ENCODE data around the gene GBP5. TPM values are rescaled to one million over a fixed set of nuclear protein-coding genes. Genes with fewer than 3 reads are reported as not detected.
A peak's percentile ranks its signal among the peaks of the same experiment; 100 is the strongest.
"Not testable (repeated sequence)": the region's sequence is repeated elsewhere in the genome, so short reads cannot be mapped to it uniquely, and the experiment has no call there.

Gene GBP5
- polyA plus RNA-seq, 3 donors from 2014 or later = 74.4 to 212 (median 90.8) TPM

DNA sequence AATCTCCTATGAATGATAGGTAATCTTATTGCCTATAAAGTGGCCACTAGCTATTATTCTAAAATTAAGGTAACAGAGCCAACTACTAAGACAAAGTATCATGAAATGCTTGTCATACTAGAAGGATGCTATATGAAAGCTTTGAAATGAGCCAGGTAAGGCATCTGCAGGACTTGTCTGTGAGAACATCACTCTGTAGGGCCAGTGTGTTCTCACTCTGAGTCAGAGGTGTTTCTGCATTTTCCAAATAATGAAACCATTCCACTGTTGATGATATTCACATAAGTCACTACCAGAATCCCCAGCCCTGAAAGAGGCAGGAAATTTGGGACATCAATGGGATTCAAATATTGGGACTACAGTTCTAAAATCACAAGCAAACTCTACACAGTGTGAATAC, 25.8 kb upstream of the GBP5 start:
- peaks cover 0 to 3% (median 1%) of the 10 kb centered on the region in 6 donors for H3K9me3 Mint-ChIP-seq
- no peak overlapping the region for H3K4me3 Mint-ChIP-seq
- peaks cover 20 to 34% of the 10 kb centered on the region in 2 donors for H3K4me1 Mint-ChIP-seq
- no peak for DNase-seq
- no peak overlapping the region for H3K27ac Mint-ChIP-seq
- H3K27me3 Mint-ChIP-seq (ENCODE audit: low read depth in 3 of 3) = peaks cover 0 to 2% (median 0%) of the 10 kb centered on the region in 3 donors
- peaks cover 3 to 9% (median 9%) of the 10 kb centered on the region in 3 donors for H3K36me3 Mint-ChIP-seq

DNA sequence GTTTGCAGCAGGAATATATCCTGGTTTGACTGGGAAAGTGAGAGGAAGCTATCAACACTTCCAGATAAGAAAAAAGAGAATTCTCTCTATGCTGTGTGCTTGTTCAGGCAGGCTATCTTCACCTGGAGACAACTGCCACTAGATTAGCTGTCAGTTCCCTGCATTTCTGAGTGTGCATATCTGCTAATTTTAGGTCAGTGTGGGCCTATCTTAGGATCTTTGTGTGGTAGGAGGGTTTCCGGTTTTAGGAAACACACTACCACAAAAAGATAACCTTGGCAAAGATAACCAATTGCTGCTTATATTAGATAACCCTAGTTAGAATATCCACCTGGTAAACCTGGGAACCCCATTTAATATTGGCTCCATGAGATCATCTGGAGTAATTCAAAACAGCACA, 22.5 kb upstream of the GBP5 start:
- Mint-ChIP-seq H3K4me3 (peak overlapping the region in 1 of 5 donors; percentile 14), H3K9me3 (peaks cover 2 to 16% (median 7%) of the 10 kb centered on the region in 6 donors), H3K36me3 (peaks cover 11 to 14% (median 12%) of the 10 kb centered on the region in 3 donors), H3K27me3 (ENCODE audit: low read depth in 3 of 3) (peaks cover 0 to 2% (median 0%) of the 10 kb centered on the region in 3 donors), H3K4me1 (peaks cover 20 to 34% of the 10 kb centered on the region in 2 donors), H3K27ac (peak overlapping the region in 1 of 6 donors; percentile 26)
- no peak for DNase-seq

DNA sequence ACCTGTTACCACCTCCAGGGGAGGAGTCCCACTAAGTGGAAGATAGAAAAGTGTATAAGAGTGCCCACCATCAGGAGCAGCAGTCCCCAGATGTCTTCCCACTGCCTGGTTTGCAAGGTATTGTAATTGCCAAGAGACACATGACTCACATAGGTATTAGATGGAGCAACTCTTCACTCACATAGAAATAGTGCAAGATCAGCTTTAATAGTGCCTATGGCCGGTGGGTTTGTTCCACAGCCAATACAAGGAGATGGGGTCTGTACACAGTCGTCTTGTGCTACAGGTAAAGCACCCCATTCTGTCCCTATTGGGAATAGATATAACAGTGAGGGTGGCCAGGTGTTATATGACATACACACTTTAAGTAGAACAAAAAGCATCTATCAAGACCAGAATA, 18.6 kb upstream of the GBP5 start:
- no peak overlapping the region for H3K27ac Mint-ChIP-seq
- DNase-seq = no peak
- H3K36me3 Mint-ChIP-seq = peaks cover 8 to 11% (median 11%) of the 10 kb centered on the region in 3 donors
- peaks cover 1 to 6% (median 2%) of the 10 kb centered on the region in 3 donors for H3K27me3 Mint-ChIP-seq (ENCODE audit: low read depth in 3 of 3)
- H3K4me1 Mint-ChIP-seq = peaks cover 38 to 64% of the 10 kb centered on the region in 2 donors
- H3K4me3 Mint-ChIP-seq = no peak overlapping the region
- peaks cover 2 to 16% (median 7%) of the 10 kb centered on the region in 6 donors for H3K9me3 Mint-ChIP-seq

DNA sequence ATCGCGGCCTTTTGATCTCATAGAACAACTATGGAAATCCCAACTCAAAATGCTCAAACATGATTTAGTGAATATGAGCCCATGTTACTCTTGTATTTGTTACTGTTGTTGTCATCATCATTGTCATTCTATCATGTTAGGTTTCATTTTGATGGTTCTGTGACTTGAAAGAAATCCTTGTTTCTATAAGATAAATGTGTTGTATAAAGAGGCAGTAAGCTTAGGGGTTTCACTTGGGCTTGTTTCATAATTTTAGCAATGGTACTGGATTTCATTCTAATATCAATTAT, 15.3 kb upstream of the GBP5 start:
- H3K27ac Mint-ChIP-seq = peak overlapping the region; percentile 84 to 97 (median 90)
- peaks cover 0 to 9% (median 5%) of the 10 kb centered on the region in 6 donors for H3K9me3 Mint-ChIP-seq
- H3K4me3 Mint-ChIP-seq = peak overlapping the region in 3 of 5 donors; percentile 71 to 77 (median 72)
- peaks cover 57 to 69% of the 10 kb centered on the region in 2 donors for H3K4me1 Mint-ChIP-seq
- H3K36me3 Mint-ChIP-seq = peaks cover 5 to 6% (median 6%) of the 10 kb centered on the region in 3 donors
- H3K27me3 Mint-ChIP-seq (ENCODE audit: low read depth in 3 of 3) = peaks cover 4 to 8% (median 6%) of the 10 kb centered on the region in 3 donors
- DNase-seq = no peak

DNA sequence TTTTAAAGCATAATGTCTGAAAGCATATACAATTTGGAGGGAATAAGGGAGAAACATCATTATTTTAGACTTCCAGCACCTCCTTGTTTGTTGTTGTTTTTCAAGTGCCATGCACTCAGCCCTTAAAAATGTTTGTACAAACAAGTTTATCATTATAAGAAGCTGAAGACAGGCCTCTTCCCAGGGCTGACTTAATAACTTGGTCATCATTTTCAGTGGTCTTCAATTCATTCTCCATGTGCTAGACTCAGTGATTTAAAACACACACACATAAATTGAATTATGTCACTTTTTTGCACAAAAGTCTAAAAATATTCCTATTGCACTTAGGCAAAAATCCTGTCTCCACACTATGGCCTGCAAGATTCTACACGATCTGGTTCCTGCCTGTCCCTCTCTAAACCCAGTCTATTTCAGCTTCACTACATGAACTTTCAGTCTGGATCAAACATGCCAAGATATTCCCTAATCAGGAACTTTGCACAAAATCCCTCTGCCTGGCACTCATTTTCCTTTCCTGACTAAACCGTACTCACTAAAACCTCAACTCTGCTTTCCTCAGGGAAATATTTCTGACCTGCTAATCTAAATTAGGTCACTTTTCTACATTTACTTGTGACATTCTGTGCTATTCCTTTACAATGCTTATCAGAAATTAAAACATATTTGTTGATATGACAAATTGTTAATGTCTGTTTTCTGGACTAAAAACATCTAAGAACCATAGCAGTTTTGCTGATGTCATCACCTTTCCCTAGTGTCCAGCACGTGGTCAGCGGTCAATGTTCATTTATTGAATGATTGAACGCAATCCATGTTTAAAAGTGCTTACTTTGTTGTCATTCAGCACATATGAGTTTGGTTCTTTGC, 14.8 kb upstream of the GBP5 start:
- Mint-ChIP-seq H3K27ac (peak overlapping the region; percentile 84 to 97 (median 90)), H3K36me3 (peaks cover 0 to under 1% (median under 1%) of the 10 kb centered on the region in 3 donors), H3K27me3 (ENCODE audit: low read depth in 3 of 3) (peaks cover 2 to 8% (median 6%) of the 10 kb centered on the region in 3 donors), H3K9me3 (peaks cover 0 to 4% (median 0%) of the 10 kb centered on the region in 6 donors), H3K4me3 (peak overlapping the region; percentile 56 to 77 (median 71)), H3K4me1 (peaks cover 60 to 69% of the 10 kb centered on the region in 2 donors)
- DNase-seq = no peak

DNA sequence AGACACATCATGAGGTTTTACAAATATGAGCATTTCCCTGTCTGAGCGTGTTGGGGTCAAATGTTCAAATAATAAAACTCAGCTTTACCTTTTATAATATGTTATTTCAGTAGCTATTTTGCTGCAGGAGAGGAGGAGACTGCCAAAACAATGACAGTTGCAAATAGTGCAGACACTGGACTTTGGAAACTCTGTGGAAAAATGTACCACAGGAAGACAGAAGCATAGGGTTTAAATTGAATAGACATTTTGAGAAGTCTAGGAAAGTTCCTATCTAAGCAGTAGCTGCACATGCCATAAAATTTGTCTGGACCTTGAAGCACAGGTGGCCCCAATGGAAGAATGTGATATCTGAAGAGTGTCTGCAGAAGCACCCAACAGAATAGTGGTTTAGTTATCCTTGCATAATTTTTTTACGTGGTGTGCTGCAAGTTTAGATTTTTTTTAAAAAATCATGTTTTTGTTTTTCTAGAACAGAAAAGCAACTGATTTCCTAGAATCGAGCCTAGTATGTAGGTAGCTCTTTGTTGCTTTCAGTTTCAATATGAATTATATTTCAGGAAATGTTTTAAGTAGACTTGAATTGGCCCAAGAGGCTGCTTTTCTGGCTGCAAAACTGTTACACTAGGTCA, 14.0 kb upstream of the GBP5 start:
- peak; percentile 50 to 63 (median 55) for DNase-seq
- Mint-ChIP-seq H3K27ac (peak overlapping the region; percentile 84 to 97 (median 90)), H3K27me3 (ENCODE audit: low read depth in 3 of 3) (peaks cover 2 to 8% (median 6%) of the 10 kb centered on the region in 3 donors), H3K4me1 (peaks cover 67 to 76% of the 10 kb centered on the region in 2 donors), H3K9me3 (no peaks in the 10 kb centered on the region), H3K36me3 (no peaks in the 10 kb centered on the region), H3K4me3 (peak overlapping the region; percentile 56 to 77 (median 71))

DNA sequence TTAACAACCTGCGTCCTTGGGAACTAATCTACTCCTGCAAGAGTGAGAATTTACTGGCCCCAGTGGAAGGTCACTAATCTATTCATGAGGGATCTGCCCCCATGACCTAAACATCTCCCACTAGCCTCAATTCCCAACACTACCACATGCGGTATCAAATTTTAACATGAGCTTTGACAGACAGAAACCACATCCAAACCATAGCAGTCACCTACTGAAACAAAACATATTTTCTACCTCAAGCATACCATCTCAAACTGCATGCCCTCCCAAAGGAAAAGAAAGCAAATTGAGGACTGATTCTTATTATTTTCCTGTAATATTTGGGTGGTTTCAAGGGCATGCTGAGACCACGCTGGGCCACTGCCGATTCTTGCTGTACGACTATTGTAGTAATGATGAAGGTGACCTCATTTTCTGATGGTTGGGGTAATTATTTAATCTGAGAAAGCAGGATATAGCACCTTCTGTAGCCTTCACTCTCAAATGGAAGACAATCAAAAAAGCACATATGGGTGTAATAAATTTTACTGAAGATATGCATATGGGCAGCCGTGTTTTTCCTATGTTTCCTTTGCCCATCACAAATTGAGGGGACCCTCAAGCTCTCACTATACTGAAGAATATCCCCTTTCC, 13.2 kb upstream of the GBP5 start:
- peaks cover 2 to 8% (median 6%) of the 10 kb centered on the region in 3 donors for H3K27me3 Mint-ChIP-seq (ENCODE audit: low read depth in 3 of 3)
- H3K36me3 Mint-ChIP-seq = no peaks in the 10 kb centered on the region
- peak; percentile 62 to 68 (median 66) for DNase-seq
- peaks cover 74 to 84% of the 10 kb centered on the region in 2 donors for H3K4me1 Mint-ChIP-seq
- peak overlapping the region; percentile 84 to 97 (median 90) for H3K27ac Mint-ChIP-seq
- peak overlapping the region; percentile 56 to 77 (median 71) for H3K4me3 Mint-ChIP-seq
- H3K9me3 Mint-ChIP-seq = no peaks in the 10 kb centered on the region

DNA sequence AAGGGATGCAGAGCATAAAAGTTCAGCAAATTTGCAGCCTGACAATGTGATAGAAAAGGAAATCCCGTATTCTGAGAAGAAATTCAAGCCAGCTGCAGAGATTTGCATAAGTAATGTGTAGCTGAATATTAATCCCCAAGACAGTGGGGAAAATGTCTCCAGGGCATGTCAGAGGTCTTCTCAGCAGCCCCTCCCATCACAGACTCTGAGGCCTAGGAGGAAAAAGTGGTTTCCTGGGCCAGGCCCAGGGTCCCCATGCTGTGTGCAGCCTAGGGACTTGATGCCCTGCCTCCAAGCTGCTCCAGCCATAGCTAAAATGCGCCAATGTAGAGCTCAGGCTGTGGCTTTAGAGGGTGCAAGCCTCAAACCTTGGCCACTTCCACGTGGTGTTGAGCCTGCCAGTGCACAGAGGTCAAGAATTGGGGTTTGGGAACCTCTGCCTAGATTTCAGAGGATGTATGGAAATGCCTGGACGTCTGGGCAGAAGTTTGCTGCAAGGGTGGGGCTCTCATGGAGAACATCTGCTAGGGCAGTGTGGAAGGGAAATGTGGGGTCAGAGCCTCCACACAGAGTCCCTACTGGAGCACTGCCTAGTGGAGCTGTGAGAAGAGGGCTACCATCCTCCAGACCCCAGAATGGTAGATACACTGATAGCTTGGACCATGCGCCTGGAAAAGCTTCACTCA, 11.6 kb upstream of the GBP5 start:
- Mint-ChIP-seq H3K4me1 (peaks cover 88 to 94% of the 10 kb centered on the region in 2 donors), H3K4me3 (peak overlapping the region; percentile 34 to 60 (median 56)), H3K27ac (peak overlapping the region; percentile 84 to 97 (median 90)), H3K27me3 (ENCODE audit: low read depth in 3 of 3) (peaks cover 2 to 12% (median 6%) of the 10 kb centered on the region in 3 donors)
- not testable (repeated sequence) for H3K9me3 Mint-ChIP-seq, H3K36me3 Mint-ChIP-seq, DNase-seq

DNA sequence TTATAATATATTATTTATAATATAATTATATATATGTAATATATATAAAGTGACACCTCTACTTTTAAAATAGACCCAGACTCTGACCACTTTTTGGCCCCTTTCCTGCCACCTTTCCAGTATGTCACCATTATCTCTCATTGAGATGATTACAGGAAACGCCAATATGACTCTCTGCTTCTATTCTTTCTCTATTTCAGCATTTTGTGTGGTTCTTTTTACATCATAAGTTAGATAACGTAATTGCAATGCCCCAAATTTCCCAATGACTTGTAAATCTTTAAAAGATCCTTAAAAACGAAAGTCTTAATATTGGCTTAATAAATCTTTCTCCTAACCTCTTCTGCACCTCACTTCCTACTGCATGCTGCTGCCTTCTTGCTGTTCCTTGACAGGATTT, 8.1 kb upstream of the GBP5 start:
- Mint-ChIP-seq H3K4me3 (peak overlapping the region in 2 of 5 donors; percentile 42 to 56), H3K27ac (peak overlapping the region in 4 of 6 donors; percentile 67 to 94 (median 76)), H3K36me3 (no peaks in the 10 kb centered on the region), H3K9me3 (no peaks in the 10 kb centered on the region), H3K27me3 (ENCODE audit: low read depth in 3 of 3) (peaks cover 1 to 9% (median 7%) of the 10 kb centered on the region in 3 donors), H3K4me1 (peaks cover 77 to 94% of the 10 kb centered on the region in 2 donors)
- no peak for DNase-seq

DNA sequence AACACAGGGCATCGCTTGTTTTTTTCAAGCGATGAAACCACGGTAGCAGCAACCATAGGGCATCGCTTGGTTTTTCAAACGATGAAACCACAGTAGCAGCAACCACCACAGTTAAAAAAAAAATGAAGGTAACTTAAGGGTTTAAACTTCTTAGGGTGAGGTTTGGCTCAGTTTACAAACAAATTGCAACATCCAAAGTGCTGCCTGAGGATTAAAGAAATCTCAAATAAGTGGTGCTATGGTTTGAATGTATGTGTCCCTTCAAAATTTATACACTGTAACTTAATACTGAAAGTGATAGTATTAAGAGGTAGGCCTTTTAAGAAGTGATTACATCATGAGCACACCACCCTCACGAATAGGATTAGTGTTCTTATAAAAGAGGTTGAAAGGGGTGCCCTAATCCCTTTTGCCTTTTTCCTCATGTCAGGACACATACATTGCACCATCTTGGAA, 6.4 kb upstream of the GBP5 start:
- H3K27me3 Mint-ChIP-seq (ENCODE audit: low read depth in 3 of 3) = peaks cover 2 to 9% (median 4%) of the 10 kb centered on the region in 3 donors
- H3K4me1 Mint-ChIP-seq = peaks cover 73 to 94% of the 10 kb centered on the region in 2 donors
- H3K27ac Mint-ChIP-seq = peak overlapping the region; percentile 94 to 99 (median 97)
- H3K9me3 Mint-ChIP-seq = no peaks in the 10 kb centered on the region
- no peaks in the 10 kb centered on the region for H3K36me3 Mint-ChIP-seq
- DNase-seq = peak; percentile 52 to 65 (median 59)
- peak overlapping the region; percentile 38 to 83 (median 75) for H3K4me3 Mint-ChIP-seq

DNA sequence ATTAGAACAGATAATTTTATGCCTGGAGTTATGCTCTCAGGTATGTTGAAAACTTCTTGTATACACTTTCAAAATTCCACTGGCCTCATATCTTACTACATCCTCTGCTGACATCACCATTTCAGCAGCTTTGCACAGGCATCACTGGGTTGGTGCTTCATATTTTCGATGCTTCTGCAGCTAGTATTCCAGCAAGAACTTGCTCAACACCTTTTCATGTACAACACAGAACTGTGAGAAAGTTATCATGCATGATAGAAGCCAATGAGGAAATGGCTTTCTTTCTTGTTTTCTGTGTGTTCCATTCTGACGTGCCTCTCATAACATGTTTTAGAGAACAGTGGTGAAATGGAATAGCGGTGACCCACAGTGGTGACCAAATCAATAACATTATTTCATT, 5.1 kb upstream of the GBP5 start:
- Mint-ChIP-seq H3K36me3 (peaks cover 3 to 4% (median 3%) of the 10 kb centered on the region in 3 donors), H3K27ac (peak overlapping the region; percentile 94 to 99 (median 97)), H3K27me3 (ENCODE audit: low read depth in 3 of 3) (peaks cover 5 to 13% (median 8%) of the 10 kb centered on the region in 3 donors), H3K4me3 (peak overlapping the region in 3 of 5 donors; percentile 19 to 83 (median 40)), H3K9me3 (peaks cover 0 to 4% (median 3%) of the 10 kb centered on the region in 6 donors), H3K4me1 (peaks cover 66 to 90% of the 10 kb centered on the region in 2 donors)
- peak in 1 of 3 donors; percentile 37 for DNase-seq

DNA sequence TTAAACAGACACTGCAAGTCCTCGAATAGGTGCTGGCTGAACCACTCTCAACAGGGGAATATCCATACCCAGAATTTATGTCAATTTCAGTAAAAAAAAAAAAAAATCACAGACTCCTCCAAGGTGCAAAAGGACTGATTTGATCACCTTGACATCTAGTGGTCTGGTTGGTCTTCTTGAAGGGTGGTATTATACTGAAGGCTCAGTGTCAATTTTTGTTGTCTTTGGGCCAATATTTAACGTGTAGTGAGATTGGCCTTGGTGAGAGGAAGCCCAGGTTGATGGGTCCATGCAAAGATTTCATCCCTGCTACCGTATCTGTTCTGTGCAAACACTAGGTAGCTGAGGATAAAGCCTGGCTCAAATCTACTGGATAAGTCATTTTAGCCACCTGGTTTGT, 4.0 kb upstream of the GBP5 start:
- H3K27me3 Mint-ChIP-seq (ENCODE audit: low read depth in 3 of 3) = peaks cover 5 to 13% (median 12%) of the 10 kb centered on the region in 3 donors
- H3K36me3 Mint-ChIP-seq = peaks cover 3 to 10% (median 3%) of the 10 kb centered on the region in 3 donors
- H3K4me1 Mint-ChIP-seq = peaks cover 61 to 87% of the 10 kb centered on the region in 2 donors

More for the DNA sequence above, 4.0 kb upstream of the GBP5 start:
- DNase-seq = no peak
- Mint-ChIP-seq H3K27ac (peak overlapping the region in 3 of 6 donors; percentile 19 to 66 (median 51)), H3K4me3 (no peak overlapping the region), H3K9me3 (peaks cover 0 to 5% (median 3%) of the 10 kb centered on the region in 6 donors)

Measured in immature natural killer cell (primary cell).